GM21515 (cell line): ENCODE data around the gene ACOX3.
"Not testable (repeated sequence)": the region's sequence is repeated elsewhere in the genome, so short reads cannot be mapped to it uniquely, and the experiment has no call there.

ENCODE experiments used
- ATAC-seq: cut with Tn5 transposase; IDR thresholded peaks from one replicate; pipeline ENCODE4 v1.9.1; 2021; ENCODE audit not compliant: unreplicated experiment

The ACOX3 gene

GRCh38 chr4:8390577-8390976 is 49.9 kb downstream of the ACOX3 start:
- ATAC-seq: no peak

- no peak for ATAC-seq
Observed at GRCh38 chr4:8388528-8388870, 52.0 kb downstream of the ACOX3 start.

DNA sequence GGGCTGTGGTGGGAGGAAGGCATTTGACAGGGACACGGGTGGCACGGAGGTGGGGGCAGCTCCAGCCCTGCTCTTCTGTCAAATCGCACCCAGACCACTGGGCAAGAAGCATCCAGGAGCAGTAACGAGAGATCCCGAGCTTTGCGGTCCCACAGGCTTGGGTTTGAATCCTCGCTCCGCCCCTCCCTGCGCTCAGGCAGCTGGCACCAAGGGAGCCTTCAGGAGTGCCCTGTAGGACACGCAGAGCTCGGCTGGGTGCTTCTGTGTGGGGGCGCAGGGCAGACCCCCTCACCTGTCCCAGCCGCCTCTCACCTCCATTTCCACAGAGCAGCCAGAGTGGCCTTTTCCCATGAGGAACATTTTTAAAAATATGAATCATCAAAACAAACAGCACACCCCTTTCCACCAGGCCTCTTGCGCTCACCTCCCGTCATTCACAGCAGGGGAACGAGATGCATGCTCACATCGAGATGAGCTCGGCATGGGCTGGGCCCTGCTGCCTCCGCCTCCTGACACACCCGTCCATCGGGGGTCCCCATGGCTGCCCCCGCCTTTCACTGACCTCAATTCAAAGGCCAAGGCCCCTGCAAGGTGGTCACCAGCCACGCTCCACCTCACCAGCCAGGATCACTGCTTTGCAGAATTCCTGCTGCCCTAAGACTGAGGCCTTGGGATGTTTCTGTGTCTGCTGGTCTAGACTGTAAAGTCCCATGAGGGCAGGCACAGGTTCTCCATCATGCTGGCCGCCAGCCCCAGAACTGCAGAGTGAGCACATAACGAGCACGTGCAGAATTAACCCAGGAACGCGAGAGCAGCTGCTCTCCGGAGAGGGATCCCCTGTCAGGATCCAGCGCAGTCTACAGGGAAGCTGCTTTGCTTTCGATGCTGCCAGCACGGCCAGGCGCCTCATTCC is 52.7 kb downstream of the ACOX3 start:
- ATAC-seq: no peak

DNA sequence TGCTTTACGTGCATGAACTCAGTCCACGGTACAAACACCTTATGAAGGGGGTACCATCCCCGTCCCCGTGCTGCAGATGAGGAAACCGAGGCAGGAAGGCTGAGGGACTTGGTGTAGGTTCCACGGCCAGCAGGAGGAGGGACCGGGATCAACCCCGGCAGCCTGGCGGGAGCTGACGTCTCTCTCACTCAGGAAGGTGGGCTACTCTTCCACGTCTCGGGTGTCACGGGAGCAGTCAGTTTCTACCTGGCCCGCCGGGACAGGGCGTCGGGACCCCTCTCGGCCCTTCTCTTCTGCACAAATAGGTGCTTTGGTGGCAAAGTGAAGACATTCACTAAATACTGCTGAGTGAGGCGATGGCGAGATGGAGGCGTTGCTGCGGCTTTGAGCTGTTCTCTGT is 53.3 kb downstream of the ACOX3 start:
- ATAC-seq: no peak

- no peak for ATAC-seq
Observed at GRCh38 chr4:8386731-8387130, 53.8 kb downstream of the ACOX3 start.

DNA sequence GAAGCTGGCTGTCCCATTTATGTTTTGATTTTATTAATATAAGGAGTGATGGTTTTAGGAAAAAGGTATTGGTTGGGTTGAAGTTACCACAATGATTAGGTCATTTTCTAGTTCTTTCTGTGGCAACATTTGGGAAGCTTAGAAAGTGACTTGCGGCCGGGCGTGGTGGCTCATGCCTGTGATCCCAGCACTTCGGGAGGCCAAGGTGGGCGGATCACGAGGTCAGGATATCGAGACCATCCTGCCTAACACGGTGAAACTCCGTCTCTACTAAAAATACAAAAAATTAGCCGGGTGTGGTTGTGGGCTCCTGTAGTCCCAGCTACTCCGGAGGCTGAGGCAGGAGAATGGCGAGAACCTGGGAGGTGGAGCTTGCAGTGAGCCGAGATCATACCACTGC is 54.4 kb downstream of the ACOX3 start:
- ATAC-seq: not testable (repeated sequence)

- ATAC-seq: no peak
Observed at GRCh38 chr4:8385611-8386010, 54.9 kb downstream of the ACOX3 start.

DNA sequence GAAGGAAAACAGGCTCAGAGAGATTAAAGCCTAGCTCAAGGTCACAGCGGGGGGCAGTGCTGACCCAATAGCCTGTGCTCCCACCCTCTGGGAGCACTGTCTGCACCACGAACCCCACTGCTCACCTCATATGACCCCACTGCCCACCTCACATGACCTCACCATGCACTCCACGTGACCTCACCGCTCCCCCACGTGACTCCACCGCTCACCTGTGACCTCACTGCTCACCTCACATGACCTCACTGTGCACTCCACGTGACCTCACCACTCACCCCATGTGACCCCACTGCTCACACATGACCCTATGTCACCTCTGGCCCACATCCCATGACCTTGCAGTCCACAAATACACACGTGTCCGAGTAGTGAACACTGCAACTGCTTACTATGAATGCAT is 55.4 kb downstream of the ACOX3 start:
- no peak for ATAC-seq

GRCh38 chr4:8384397-8385060 is 56.0 kb downstream of the ACOX3 start:
- no peak for ATAC-seq

DNA sequence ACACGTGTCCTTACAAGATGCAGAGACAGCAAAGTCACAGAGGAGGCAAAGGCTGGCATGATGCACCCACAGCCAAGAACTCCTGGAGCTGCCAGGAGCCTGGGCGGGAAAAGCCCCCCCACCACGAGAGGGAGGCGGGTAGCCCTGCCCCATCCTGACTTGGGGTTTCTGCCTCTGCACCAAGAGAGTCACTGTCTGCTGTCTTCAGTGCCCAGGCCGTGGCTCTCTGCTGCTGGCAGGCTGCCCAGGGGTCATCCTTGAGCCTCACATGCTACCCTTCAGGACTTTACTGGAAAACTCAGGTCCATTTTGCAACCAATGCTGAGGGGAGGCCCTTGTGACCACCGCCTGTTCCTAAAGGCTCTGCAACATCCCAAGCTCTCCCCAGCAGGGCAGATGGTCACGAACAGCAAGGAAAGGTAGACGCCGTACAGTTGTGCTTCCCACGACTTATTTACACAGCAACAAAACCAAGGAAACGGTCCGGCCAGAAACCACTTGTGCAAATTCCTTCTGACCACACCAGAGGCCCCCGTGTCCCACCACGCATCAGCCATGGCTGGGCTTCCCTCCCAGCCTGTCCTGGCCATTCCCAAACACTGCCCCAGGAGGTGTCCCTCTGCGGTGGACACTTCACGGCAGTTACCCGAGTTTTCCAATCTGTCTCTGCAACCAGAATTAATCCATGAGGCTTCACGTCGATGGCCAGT is 56.9 kb downstream of the ACOX3 start:
- no peak for ATAC-seq

DNA sequence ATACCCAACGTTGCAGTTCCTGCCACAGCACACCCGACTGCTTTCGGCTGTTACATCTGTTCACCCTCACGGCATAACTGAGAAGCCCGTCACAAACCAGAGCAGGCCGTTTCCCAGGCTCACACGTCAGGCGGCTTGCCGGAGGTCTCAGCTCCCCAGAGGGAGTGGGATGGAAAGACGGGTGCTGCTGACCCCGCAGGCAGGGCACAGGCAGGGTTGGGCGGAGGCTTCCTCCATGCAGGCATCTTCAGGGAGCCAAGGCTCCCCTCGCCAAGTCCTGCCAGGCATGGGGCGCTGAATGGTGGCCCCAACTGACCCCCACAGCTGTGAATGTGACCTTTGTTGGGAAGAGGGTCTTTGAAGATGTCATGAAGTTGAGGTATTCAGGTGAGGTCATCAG is 57.5 kb downstream of the ACOX3 start:
- no peak for ATAC-seq

DNA sequence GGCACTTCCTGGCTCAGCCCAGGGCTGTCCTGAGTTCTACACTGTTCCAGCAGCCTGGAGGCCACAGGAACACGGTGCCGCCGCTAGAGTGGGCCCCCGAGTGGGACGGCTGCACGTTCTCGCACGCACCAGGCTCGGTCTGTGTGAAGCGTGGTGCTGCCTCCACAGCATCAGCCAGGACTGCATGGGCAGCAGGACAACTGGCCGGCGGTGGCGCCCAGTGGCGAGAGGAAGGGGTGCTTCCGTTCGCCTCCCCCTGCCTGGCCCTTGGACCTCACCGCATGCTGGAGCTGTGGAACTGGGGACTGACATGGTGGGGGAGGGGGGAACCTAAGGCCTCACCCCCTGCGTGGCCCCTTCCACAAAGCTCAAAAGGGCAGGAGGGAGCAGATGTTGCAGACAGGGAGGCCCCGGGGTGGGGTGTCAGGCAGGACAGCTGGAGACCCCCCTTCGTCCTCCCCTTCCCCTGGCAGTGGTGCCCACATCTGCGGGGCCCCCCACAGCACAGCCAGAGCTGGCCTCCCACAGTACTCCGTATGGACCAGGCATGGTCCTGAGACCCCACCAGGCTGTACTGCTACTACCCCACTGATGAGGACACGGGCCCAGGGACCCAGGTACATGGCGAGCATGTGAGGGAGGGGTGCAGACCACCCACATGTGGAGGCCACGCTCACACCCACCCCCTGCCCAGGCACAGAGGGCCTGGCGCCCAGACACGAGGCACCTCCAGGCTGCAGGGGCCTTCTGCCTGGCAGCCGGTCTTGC is 58.5 kb downstream of the ACOX3 start:
- no peak for ATAC-seq

DNA sequence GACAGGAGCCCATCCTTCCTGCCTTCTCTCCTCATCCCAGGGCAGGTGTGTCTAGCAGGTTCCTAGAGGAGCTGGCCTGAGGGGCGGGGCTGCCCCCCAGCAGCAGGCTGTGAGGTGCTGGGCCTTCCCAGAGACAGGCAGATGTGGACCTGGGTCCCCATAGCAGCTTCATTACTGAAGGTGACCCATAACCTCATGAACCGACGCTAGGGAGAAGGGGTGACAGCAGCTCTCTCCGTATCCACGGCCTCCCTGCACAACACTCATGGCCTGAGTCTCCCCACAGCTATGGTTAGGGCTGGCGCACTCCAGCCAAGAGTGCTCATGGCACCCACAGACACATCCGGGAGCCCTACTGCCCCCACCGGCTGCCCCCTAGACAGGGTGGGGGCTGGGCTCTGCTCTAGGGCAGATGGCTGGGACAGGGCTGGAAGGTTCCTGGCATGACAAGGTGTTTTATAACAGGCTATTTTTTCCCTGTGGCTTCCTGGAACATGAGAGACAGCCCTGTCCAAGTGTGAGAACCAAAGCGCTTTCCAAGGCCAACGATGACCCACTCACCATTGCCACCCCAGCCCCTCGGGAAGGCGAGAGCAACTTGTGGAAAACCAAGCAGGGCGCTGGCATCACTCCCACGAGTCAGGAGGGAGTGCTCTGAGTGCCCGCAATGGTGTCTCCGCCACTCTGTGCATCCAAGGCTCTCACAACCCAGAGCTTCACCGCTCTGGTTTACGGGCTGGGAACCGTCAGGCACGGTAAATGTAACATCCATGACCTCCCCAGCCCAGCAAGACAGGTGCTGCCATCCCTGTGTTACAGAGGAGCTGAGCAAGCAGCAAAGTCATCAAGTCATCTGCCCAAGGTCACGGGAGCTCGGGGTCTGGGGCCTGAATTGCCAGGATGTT is 59.8 kb downstream of the ACOX3 start:
- ATAC-seq: no peak

DNA sequence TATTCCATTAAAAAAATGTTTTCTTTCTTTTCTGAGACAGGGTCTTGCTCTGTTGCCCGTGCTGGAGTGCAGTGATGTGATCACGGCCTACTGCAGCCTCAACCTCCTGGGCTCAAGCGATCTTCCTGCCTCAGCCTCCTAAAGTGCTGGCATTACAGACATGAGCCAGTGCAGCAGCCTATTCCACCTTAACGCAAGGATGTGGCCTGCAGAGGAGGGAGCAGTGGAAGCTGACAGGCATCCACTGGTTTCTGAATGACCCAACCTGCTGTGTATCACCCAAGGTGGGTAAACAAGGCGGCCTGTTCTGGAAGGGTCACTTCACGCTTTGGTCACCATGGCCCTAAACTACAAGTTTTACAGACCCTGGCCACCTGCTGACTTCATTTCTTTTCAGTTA is 60.8 kb downstream of the ACOX3 start:
- ATAC-seq: no peak

- ATAC-seq: no peak
Observed at GRCh38 chr4:8379281-8379680, 61.2 kb downstream of the ACOX3 start.

GRCh38 chr4:8378776-8379175 is 61.7 kb downstream of the ACOX3 start:
- no peak for ATAC-seq

DNA sequence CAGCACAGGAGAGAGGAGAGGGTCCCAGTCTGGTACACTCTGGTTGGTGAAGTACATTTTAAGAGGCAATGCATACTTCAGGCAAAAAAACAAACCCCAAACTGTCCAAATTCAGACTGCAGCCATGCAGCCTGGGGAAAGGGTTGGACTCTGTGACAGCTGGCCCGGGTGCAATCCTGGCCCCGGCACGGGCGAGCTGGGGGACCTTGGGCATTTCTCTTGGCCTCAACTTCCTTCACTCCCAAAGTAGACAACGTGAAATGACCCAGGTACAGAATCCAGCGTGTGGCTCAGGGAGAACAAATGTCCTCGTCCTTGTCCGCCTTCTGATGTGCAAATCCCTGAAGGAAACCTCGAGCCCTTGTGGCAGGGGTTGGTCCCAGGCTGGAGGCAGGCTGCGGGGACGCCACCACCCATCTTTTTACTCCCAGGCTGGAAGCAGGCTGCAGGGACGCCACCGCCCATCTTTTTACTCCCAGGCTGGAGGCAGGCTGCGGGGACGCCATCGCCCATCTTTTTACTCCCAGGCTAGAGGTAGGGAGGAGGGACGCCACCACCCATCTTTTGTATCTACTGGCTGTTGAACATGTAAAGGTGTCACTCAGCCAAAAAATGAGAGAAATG is 62.3 kb downstream of the ACOX3 start:
- ATAC-seq: no peak

DNA sequence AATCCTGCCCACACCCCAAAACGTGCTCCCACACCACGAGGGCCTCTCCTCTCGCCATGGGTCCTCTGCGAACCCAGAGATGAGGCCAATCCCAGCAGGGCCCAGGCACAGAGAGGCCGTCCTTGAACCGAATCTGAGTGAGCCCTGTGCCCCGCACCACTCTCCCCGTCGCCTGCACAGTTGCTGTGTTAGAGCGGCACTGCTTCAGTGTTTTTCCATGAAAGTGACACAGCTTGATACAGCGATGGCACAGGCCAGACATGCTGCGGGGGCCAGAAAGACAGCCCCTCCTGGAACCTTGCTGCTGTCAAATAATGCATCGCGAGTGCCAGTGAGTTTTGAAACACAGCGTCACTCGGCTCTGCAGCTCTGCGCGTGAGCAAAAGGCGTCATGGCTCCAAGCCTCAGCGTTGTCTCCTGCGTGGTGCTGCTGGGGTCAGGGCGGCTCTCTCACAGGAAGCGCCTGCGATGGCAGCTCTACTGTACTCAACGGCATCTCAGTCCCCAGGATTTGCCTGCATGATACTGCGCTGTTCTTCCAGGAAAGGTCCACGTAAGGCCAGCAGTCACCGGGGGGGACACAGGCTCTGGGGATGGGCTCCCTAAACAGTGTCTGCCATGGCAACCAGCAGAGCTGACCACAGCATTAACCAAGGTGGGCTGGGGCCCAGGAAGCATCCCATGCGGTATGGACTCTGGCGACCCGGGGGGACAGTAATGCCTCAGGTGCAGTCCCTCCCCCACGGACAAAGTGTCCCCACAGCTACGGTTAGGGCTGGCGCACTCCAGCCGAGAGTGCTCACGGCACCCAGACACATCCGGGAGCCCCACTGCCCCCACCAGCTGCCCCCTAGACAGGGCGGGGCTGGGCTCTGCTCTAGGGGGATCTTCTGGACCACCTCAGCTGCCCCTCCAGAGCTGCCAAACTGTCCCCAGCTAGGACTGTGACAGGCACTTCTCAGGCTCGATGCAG is 63.1 kb downstream of the ACOX3 start:
- no peak for ATAC-seq
